ENCODE measurements around the gene DSE.

DNA sequence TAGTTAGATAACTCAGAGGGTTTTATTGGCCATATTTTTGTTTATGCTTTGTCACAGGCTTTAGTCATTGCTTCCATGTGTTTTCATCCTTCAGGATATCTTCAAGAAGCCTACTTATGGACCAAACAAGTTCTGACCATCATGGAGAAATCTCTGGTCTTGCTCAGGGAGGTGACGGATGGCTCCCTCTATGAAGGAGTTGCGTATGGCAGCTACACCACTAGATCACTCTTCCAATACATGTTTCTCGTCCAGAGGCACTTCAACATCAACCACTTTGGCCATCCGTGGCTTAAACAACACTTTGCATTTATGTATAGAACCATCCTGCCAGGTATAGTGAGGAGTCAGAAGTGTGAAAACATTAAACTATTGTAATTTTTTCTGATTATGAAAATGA lies 60.1 kb downstream of the DSE start:
- TF ChIP-seq GATA2 (IDR thresholded peaks at IDR 0.05; ENCODE audit: low read depth, low read length), result no peak
- TF ChIP-seq GATA3 (IDR thresholded peaks at IDR 0.05; ENCODE audit: low read depth, low read length), result no peak

Measured in SH-SY5Y (cell line).